Mesenchymal stem cell (in vitro differentiated cells and primary cell): ENCODE results near the gene PGAM1.
A peak's percentile ranks its signal among the peaks of the same experiment; 100 is the strongest.

Experiments used
- DNase-seq: peaks from one replicate; pipeline ENCODE4 v3.0.0-alpha.2; 2013
- H2AFZ ChIP-seq: one replicate; pipeline ENCODE4 v1.6.1; 2013; ENCODE audit warnings: low read depth, mild to moderate bottlenecking, control low read depth, inconsistent platforms, low read length, moderate library complexity
- H2AK5ac ChIP-seq: 2 replicates; pipeline ENCODE4 v1.6.1; 2013; ENCODE audit warnings: low read length, moderate library complexity, mild to moderate bottlenecking, inconsistent platforms; ENCODE audit not compliant: severe bottlenecking
- H2BK120ac ChIP-seq: one replicate; pipeline ENCODE4 v1.6.1; 2013; ENCODE audit warnings: low read depth, mild to moderate bottlenecking, inconsistent platforms, low read length, moderate library complexity
- H2BK12ac ChIP-seq, 2 experiments: one replicate each; pipeline ENCODE4 v1.6.1; 2013; ENCODE audit warnings: inconsistent platforms in 2 of 2, low read length in 2 of 2, mild to moderate bottlenecking in 2 of 2, moderate library complexity in 2 of 2, control low read depth in 1 of 2
- H2BK15ac ChIP-seq: one replicate; pipeline ENCODE4 v1.6.1; 2013; ENCODE audit warnings: mild to moderate bottlenecking, low read depth, inconsistent platforms; ENCODE audit not compliant: poor library complexity, severe bottlenecking
- H2BK5ac ChIP-seq: 2 replicates; pipeline ENCODE4 v1.6.1; 2013; ENCODE audit warnings: low read depth, mild to moderate bottlenecking, low read length, control low read depth, inconsistent platforms; ENCODE audit not compliant: poor library complexity, severe bottlenecking
- H3K14ac ChIP-seq, 2 experiments: one replicate each; pipeline ENCODE4 v1.6.1; 2013; ENCODE audit warnings: inconsistent platforms in 2 of 2, low read length in 2 of 2, control low read depth in 1 of 2, mild to moderate bottlenecking in 1 of 2, moderate library complexity in 1 of 2
- H3K18ac ChIP-seq, 2 experiments: one replicate each; pipeline ENCODE4 v1.6.1; 2013; ENCODE audit warnings: inconsistent platforms in 2 of 2, low read length in 2 of 2, control low read depth in 1 of 2, low read depth in 1 of 2, mild to moderate bottlenecking in 1 of 2
- H3K23ac ChIP-seq, 2 experiments: one replicate each; pipeline ENCODE4 v1.6.1; 2013; ENCODE audit warnings: inconsistent platforms in 2 of 2, low read length in 2 of 2, mild to moderate bottlenecking in 2 of 2, moderate library complexity in 2 of 2, control low read depth in 1 of 2
- H3K27ac ChIP-seq: 2 replicates; pipeline ENCODE4 v1.5.1; 2013; ENCODE audit warnings: mild to moderate bottlenecking, moderate library complexity, low read length, control low read depth, inconsistent platforms; ENCODE audit not compliant: poor library complexity, severe bottlenecking
- H3K27me3 ChIP-seq, 2 experiments: 2 replicates each; pipeline versions ENCODE4 v1.6.1 to v1.7.0; 2013; ENCODE audit warnings: low read length in 2 of 2, mild to moderate bottlenecking in 2 of 2, moderate library complexity in 2 of 2, control low read depth in 1 of 2, inconsistent platforms in 1 of 2; ENCODE audit not compliant: control insufficient read depth in 1 of 2, insufficient read depth in 1 of 2
- H3K36me3 ChIP-seq, 2 experiments: 2 replicates each; pipeline versions ENCODE4 v1.6.1 to v1.7.0; 2013; ENCODE audit warnings: low read length in 2 of 2, control low read depth in 1 of 2, inconsistent platforms in 1 of 2, low read depth in 1 of 2, mild to moderate bottlenecking in 1 of 2; ENCODE audit not compliant: insufficient read depth in 2 of 2, control insufficient read depth in 1 of 2
- H3K4ac ChIP-seq, 2 experiments: one replicate each; pipeline ENCODE4 v1.6.1; 2013; ENCODE audit warnings: inconsistent platforms in 2 of 2, low read length in 2 of 2, mild to moderate bottlenecking in 2 of 2, moderate library complexity in 2 of 2, control low read depth in 1 of 2, low read depth in 1 of 2
- H3K4me1 ChIP-seq: 2 replicates; pipeline ENCODE4 v1.6.1; 2013; ENCODE audit warnings: low read depth, low read length, control low read depth; ENCODE audit not compliant: control insufficient read depth, insufficient read depth
- H3K4me2 ChIP-seq: 2 replicates; pipeline ENCODE4 v1.6.1; 2013; ENCODE audit warnings: low read length, mild to moderate bottlenecking, inconsistent platforms; ENCODE audit not compliant: poor library complexity, severe bottlenecking
- H3K4me3 ChIP-seq, 2 experiments: 2 replicates each; pipeline versions ENCODE4 v1.5.1 to v1.7.0; 2013; ENCODE audit warnings: low read length in 2 of 2, mild to moderate bottlenecking in 2 of 2, control low read depth in 1 of 2, low read depth in 1 of 2; ENCODE audit not compliant: insufficient read depth in 1 of 2
- H3K79me1 ChIP-seq: replicated peaks from 2 replicates; pipeline ENCODE4 v1.6.1; 2013; ENCODE audit warnings: mild to moderate bottlenecking, control low read depth, low read length, inconsistent platforms; ENCODE audit not compliant: poor library complexity, severe bottlenecking
- H3K9ac ChIP-seq: 2 replicates; pipeline ENCODE4 v1.7.0; 2013; ENCODE audit warnings: mild to moderate bottlenecking, low read length, moderate library complexity
- H3K9me3 ChIP-seq: 2 replicates; pipeline ENCODE4 v1.7.0; 2013; ENCODE audit warnings: mild to moderate bottlenecking, low read length; ENCODE audit not compliant: control insufficient read depth
- H4K8ac ChIP-seq: one replicate; pipeline ENCODE4 v1.6.1; 2013; ENCODE audit warnings: inconsistent platforms, mild to moderate bottlenecking, low read length, moderate library complexity
- H4K91ac ChIP-seq: one replicate; pipeline ENCODE4 v1.6.1; 2013; ENCODE audit warnings: mild to moderate bottlenecking, low read length, inconsistent platforms
- WGBS: methylation state at CpG from one replicate; pipeline ENCODE4 v1.1.7; 2013; ENCODE audit warnings: mixed read lengths; 5-methylcytosine and 5-hydroxymethylcytosine counted together

The PGAM1 gene

GRCh38 chr10:97459933-97460332 lies 33.9 kb downstream of the PGAM1 start:
- no peak overlapping the region for H4K8ac ChIP-seq
- no peak overlapping the region for H3K23ac ChIP-seq
- no peaks in the 10 kb centered on the region for H3K27me3 ChIP-seq
- no peak overlapping the region for H3K9ac ChIP-seq
- H2BK5ac ChIP-seq, result no peak overlapping the region
- no peak overlapping the region for H3K27ac ChIP-seq
- no peak overlapping the region for H4K91ac ChIP-seq
- no peak overlapping the region for H3K4me3 ChIP-seq
- H2BK15ac ChIP-seq, result no peak overlapping the region
- no peak overlapping the region for H2AK5ac ChIP-seq
- H3K4ac ChIP-seq, result no peak overlapping the region
- no peaks in the 10 kb centered on the region for H3K9me3 ChIP-seq
- no peak overlapping the region for H2BK12ac ChIP-seq
- no peak overlapping the region for H3K18ac ChIP-seq
- no peak for DNase-seq
- H3K79me1 ChIP-seq, result peaks cover 25% of the 10 kb centered on the region
- no peak overlapping the region for H2AFZ ChIP-seq
- H2BK120ac ChIP-seq, result no peak overlapping the region
- no peaks in the 10 kb centered on the region for H3K4me1 ChIP-seq
- peaks cover 81 to 98% of the 10 kb centered on the region in 2 experiments for H3K36me3 ChIP-seq
- no peak overlapping the region for H3K14ac ChIP-seq
- H3K4me2 ChIP-seq, result no peak overlapping the region
- WGBS, result 89% methylated on average over 7 of the region's 7 CpGs

- no peak overlapping the region for H3K4me2 ChIP-seq
- H2BK5ac ChIP-seq, result no peak overlapping the region
- H3K36me3 ChIP-seq, result peaks cover 79 to 98% of the 10 kb centered on the region in 2 experiments
- H2BK12ac ChIP-seq, result no peak overlapping the region
- no peak overlapping the region for H3K18ac ChIP-seq
- 93% methylated on average over 2 of the region's 2 CpGs for WGBS
- H3K23ac ChIP-seq, result no peak overlapping the region
- H4K91ac ChIP-seq, result no peak overlapping the region
- no peak overlapping the region for H3K27ac ChIP-seq
- H2BK120ac ChIP-seq, result no peak overlapping the region
- no peaks in the 10 kb centered on the region for H3K4me1 ChIP-seq
- H3K9ac ChIP-seq, result no peak overlapping the region
- no peak overlapping the region for H2BK15ac ChIP-seq
- peaks cover 22% of the 10 kb centered on the region for H3K79me1 ChIP-seq
- no peak overlapping the region for H3K14ac ChIP-seq
- H3K4me3 ChIP-seq, result no peak overlapping the region
- H4K8ac ChIP-seq, result no peak overlapping the region
- H2AK5ac ChIP-seq, result no peak overlapping the region
- H3K4ac ChIP-seq, result no peak overlapping the region
- H2AFZ ChIP-seq, result no peak overlapping the region
- no peak for DNase-seq
- H3K9me3 ChIP-seq, result no peaks in the 10 kb centered on the region
- no peaks in the 10 kb centered on the region for H3K27me3 ChIP-seq
These were observed 36.3 kb downstream of the PGAM1 start for GRCh38 chr10:97462309-97462708.

- 70% methylated on average over 1 of the region's 4 CpGs for WGBS
- Histone ChIP-seq H3K9me3 (no peaks in the 10 kb centered on the region), H3K18ac (no peak overlapping the region), H3K23ac (no peak overlapping the region), H3K36me3 (peaks cover 77 to 99% of the 10 kb centered on the region in 2 experiments), H3K79me1 (peaks cover 22% of the 10 kb centered on the region), H3K14ac (no peak overlapping the region), H3K9ac (peak overlapping the region; percentile 50), H3K27me3 (no peaks in the 10 kb centered on the region), H3K4me3 (no peak overlapping the region), H2BK120ac (no peak overlapping the region), H2BK12ac (no peak overlapping the region), H2AK5ac (peak overlapping the region; percentile 38), H4K8ac (no peak overlapping the region), H2BK15ac (no peak overlapping the region), H2AFZ (no peak overlapping the region), H3K4me2 (no peak overlapping the region), H2BK5ac (no peak overlapping the region), H3K4me1 (peaks cover 2% of the 10 kb centered on the region), H4K91ac (no peak overlapping the region), H3K27ac (peak overlapping the region; percentile 11), H3K4ac (no peak overlapping the region)
- DNase-seq, result peak; percentile 60
These were observed 37.6 kb downstream of the PGAM1 start for GRCh38 chr10:97463363-97464132.

- 86% methylated on average over 1 of the region's 1 CpG for WGBS
- Histone ChIP-seq H3K4me3 (no peak overlapping the region), H4K91ac (no peak overlapping the region), H3K27me3 (no peaks in the 10 kb centered on the region), H2AK5ac (no peak overlapping the region), H4K8ac (no peak overlapping the region), H2BK15ac (no peak overlapping the region), H3K14ac (no peak overlapping the region), H3K9ac (peak overlapping the region; percentile 50), H3K4me2 (no peak overlapping the region), H3K23ac (no peak overlapping the region), H2BK120ac (no peak overlapping the region), H3K79me1 (peaks cover 23% of the 10 kb centered on the region), H3K4me1 (peaks cover 2% of the 10 kb centered on the region), H2BK5ac (no peak overlapping the region), H3K36me3 (peaks cover 77 to 99% of the 10 kb centered on the region in 2 experiments), H3K27ac (peak overlapping the region; percentile 11), H2AFZ (no peak overlapping the region), H3K18ac (no peak overlapping the region), H3K4ac (no peak overlapping the region), H2BK12ac (no peak overlapping the region), H3K9me3 (no peaks in the 10 kb centered on the region)
- no peak for DNase-seq
These were observed 38.2 kb downstream of the PGAM1 start for GRCh38 chr10:97464226-97464625.
